ENCODE measurements around the gene DCTD. TPM values are rescaled to one million over a fixed set of nuclear protein-coding genes. Genes with fewer than 3 reads are reported as not detected.

The DCTD gene
- total and polyA plus RNA-seq, 2 of the 13 experiments (the other 11 are each of a cell fraction or from before 2014, with no cell fraction given), result 85.1 to 95.3 TPM

- TF ChIP-seq, protein P1, sequence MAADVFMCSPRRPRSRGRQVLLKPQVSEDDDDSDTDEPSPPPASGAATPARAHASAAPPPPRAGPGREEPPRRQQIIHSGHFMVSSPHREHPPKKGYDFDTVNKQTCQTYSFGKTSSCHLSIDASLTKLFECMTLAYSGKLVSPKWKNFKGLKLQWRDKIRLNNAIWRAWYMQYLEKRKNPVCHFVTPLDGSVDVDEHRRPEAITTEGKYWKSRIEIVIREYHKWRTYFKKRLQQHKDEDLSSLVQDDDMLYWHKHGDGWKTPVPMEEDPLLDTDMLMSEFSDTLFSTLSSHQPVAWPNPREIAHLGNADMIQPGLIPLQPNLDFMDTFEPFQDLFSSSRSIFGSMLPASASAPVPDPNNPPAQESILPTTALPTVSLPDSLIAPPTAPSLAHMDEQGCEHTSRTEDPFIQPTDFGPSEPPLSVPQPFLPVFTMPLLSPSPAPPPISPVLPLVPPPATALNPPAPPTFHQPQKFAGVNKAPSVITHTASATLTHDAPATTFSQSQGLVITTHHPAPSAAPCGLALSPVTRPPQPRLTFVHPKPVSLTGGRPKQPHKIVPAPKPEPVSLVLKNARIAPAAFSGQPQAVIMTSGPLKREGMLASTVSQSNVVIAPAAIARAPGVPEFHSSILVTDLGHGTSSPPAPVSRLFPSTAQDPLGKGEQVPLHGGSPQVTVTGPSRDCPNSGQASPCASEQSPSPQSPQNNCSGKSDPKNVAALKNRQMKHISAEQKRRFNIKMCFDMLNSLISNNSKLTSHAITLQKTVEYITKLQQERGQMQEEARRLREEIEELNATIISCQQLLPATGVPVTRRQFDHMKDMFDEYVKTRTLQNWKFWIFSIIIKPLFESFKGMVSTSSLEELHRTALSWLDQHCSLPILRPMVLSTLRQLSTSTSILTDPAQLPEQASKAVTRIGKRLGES (CRISPR knock-in tag; IDR thresholded peaks at IDR 0.05; ENCODE audit: borderline replicate concordance), result no peak
- no peak for TF ChIP-seq THAP11 (CRISPR knock-in tag; IDR thresholded peaks at IDR 0.05)
- TF ChIP-seq RFX5 (IDR thresholded peaks at IDR 0.05; ENCODE audit: low read depth, low read length), result peak; percentile 71
- no peak for TF ChIP-seq TCF12 (IDR thresholded peaks at IDR 0.05)
- no peak for TF ChIP-seq TCF12 (CRISPR knock-in tag; IDR thresholded peaks at IDR 0.05)
- no peak for TF ChIP-seq TSC22D2 (CRISPR knock-in tag; IDR thresholded peaks at IDR 0.05; ENCODE audit: borderline replicate concordance)
- no peak for TF ChIP-seq IRF9 (CRISPR knock-in tag; IDR thresholded peaks at IDR 0.05; ENCODE audit: borderline replicate concordance)
- TF ChIP-seq NCOA2 (CRISPR knock-in tag; IDR thresholded peaks at IDR 0.05), result no peak
- peak; percentile 29; the same call in 1 of the 2 replicates for TF ChIP-seq ZNF274 (CRISPR knock-in tag; IDR thresholded peaks at IDR 0.05)
- 0 out of 2 replicates have a peak, but pooled peaks have one; percentile 21 for TF ChIP-seq ZNF441 (CRISPR knock-in tag; IDR thresholded peaks at IDR 0.05; ENCODE audit: borderline replicate concordance)
- peak; percentile 92 for TF ChIP-seq ZNF292 (CRISPR knock-in tag; IDR thresholded peaks at IDR 0.05; ENCODE audit: borderline replicate concordance, low read depth)
- no peak for TF ChIP-seq PLRG1 (conservative IDR thresholded peaks at IDR 0.05)
- no peak for TF ChIP-seq CBX2 (IDR thresholded peaks at IDR 0.05; ENCODE audit: low read depth, low read length)
- TF ChIP-seq CBX2 (CRISPR knock-in tag; IDR thresholded peaks at IDR 0.05; ENCODE audit: low read depth), result no peak
- no peak for TF ChIP-seq KIAA2018 (CRISPR knock-in tag; IDR thresholded peaks at IDR 0.05; ENCODE audit: borderline replicate concordance)
- TF ChIP-seq ZMYM4 (CRISPR knock-in tag; IDR thresholded peaks at IDR 0.05), result peak; percentile 59
- TF ChIP-seq FOXK1 (CRISPR knock-in tag; IDR thresholded peaks at IDR 0.05; ENCODE audit: borderline replicate concordance, low read depth), result peak; percentile 52; the same call in 1 of the 2 replicates
- TF ChIP-seq NONO (IDR thresholded peaks at IDR 0.05), result no peak
- no peak for TF ChIP-seq NONO (CRISPR knock-in tag; conservative IDR thresholded peaks at IDR 0.05)
- TF ChIP-seq HMGA1 (CRISPR knock-in tag; conservative IDR thresholded peaks at IDR 0.05), result no peak
- TF ChIP-seq SMAD3 (CRISPR knock-in tag; IDR thresholded peaks at IDR 0.05), result no peak
Observed at GRCh38 chr4:182855312-182855711, 61.9 kb downstream of the DCTD start (continued).

Measured in HepG2 (cell line).